ENCODE measurements around the gene SP6.

Gene SP6

GRCh38 chr17:47879028-47879585, 28.1 kb upstream of the SP6 start:
- DNase-seq, result no peak

GRCh38 chr17:47878203-47879027, 27.5 kb upstream of the SP6 start:
- no peak for DNase-seq

- DNase-seq, result no peak
These were observed 26.5 kb upstream of the SP6 start for GRCh38 chr17:47877368-47878034.

GRCh38 chr17:47875011-47875985, 24.3 kb upstream of the SP6 start:
- no peak for DNase-seq

GRCh38 chr17:47873200-47874090, 22.5 kb upstream of the SP6 start:
- no peak for DNase-seq

GRCh38 chr17:47872651-47873161, 21.7 kb upstream of the SP6 start:
- no peak for DNase-seq

GRCh38 chr17:47872019-47872650, 21.2 kb upstream of the SP6 start:
- no peak for DNase-seq

- no peak for DNase-seq
These were observed 20.1 kb upstream of the SP6 start for GRCh38 chr17:47871048-47871447.

- no peak for DNase-seq
These were observed 19.1 kb upstream of the SP6 start for GRCh38 chr17:47870056-47870455.

- no peak for DNase-seq
These were observed 18.2 kb upstream of the SP6 start for GRCh38 chr17:47869114-47869513.

GRCh38 chr17:47867813-47868533, 17.0 kb upstream of the SP6 start:
- DNase-seq, result no peak

GRCh38 chr17:47866941-47867340, 16.0 kb upstream of the SP6 start:
- no peak for DNase-seq

GRCh38 chr17:47864791-47865216, 13.8 kb upstream of the SP6 start:
- DNase-seq, result no peak

GRCh38 chr17:47862621-47863440, 11.9 kb upstream of the SP6 start:
- no peak for DNase-seq

GRCh38 chr17:47860386-47860785, 9.4 kb upstream of the SP6 start:
- no peak for DNase-seq

- DNase-seq, result no peak
These were observed 6.8 kb upstream of the SP6 start for GRCh38 chr17:47857551-47858455.

GRCh38 chr17:47856830-47857229, 5.9 kb upstream of the SP6 start:
- DNase-seq, result no peak

- DNase-seq, result no peak
These were observed 4.8 kb upstream of the SP6 start for GRCh38 chr17:47855737-47856136.
